CD4-positive, CD25-positive, alpha-beta regulatory T cell (primary cell): ENCODE data around the gene CNRIP1. TPM values are rescaled to one million over a fixed set of nuclear protein-coding genes. Genes with fewer than 3 reads are reported as not detected.

Source experiments
- ATAC-seq, 2 donors: fragments of 150-1000 bp; cut with Tn5 transposase; one replicate each; pipeline ENCODE4 v1.10.0; 2021; ENCODE audit warnings: low read depth in 2 of 2, moderate number of reproducible peaks in 2 of 2, moderate library complexity in 1 of 2
- DNase-seq, 3 donors: peaks; one replicate each; pipeline versions ENCODE4 v3.0.0 to v3.0.0-alpha.2; 2012 to 2022; ENCODE audit warnings: mixed read lengths in 1 of 3
- H3K27ac ChIP-seq: one replicate; pipeline ENCODE4 v1.7.0; 2013; ENCODE audit warnings: mild to moderate bottlenecking, low read length; ENCODE audit not compliant: insufficient read depth, poor library complexity, severe bottlenecking
- H3K27me3 ChIP-seq: one replicate; pipeline ENCODE4 v1.7.0; 2013; ENCODE audit warnings: low read length; ENCODE audit not compliant: control insufficient read depth, insufficient read depth
- H3K36me3 ChIP-seq: one replicate; pipeline ENCODE4 v1.7.0; 2013; ENCODE audit warnings: mild to moderate bottlenecking, low read length, moderate library complexity; ENCODE audit not compliant: control insufficient read depth, insufficient read depth
- H3K4me1 ChIP-seq: 2 replicates; pipeline ENCODE4 v1.7.0; 2013; ENCODE audit warnings: mild to moderate bottlenecking, low read length; ENCODE audit not compliant: insufficient read depth, control insufficient read depth, poor library complexity, severe bottlenecking
- H3K4me3 ChIP-seq: one replicate; pipeline ENCODE4 v1.7.0; 2013; ENCODE audit warnings: low read depth, mild to moderate bottlenecking, low read length, moderate library complexity
- H3K9me3 ChIP-seq, 2 experiments: 1 replicate in 1 of 2; 2 replicates in 1 of 2; pipeline ENCODE4 v1.7.0; 2013; ENCODE audit warnings: low read length in 2 of 2, mild to moderate bottlenecking in 1 of 2, moderate library complexity in 1 of 2; ENCODE audit not compliant: control insufficient read depth in 2 of 2
- H3K27ac Mint-ChIP-seq, 3 donors: one replicate each; pipeline ENCODE4 v1.8.0; 2020 to 2022; ENCODE audit warnings: mild to moderate bottlenecking in 3 of 3, mixed read lengths in 3 of 3, moderate library complexity in 2 of 3
- H3K27me3 Mint-ChIP-seq: one replicate; pipeline ENCODE4 v1.8.0; 2022; ENCODE audit warnings: mild to moderate bottlenecking, mixed read lengths
- H3K36me3 Mint-ChIP-seq: one replicate; pipeline ENCODE4 v1.8.0; 2020; ENCODE audit warnings: mixed read lengths
- H3K4me1 Mint-ChIP-seq, 4 donors: one replicate each; pipeline ENCODE4 v1.8.0; 2020 to 2022; ENCODE audit warnings: mixed read lengths in 4 of 4, mild to moderate bottlenecking in 1 of 4
- H3K4me3 Mint-ChIP-seq, 4 donors: one replicate each; pipeline ENCODE4 v1.8.0; 2020 to 2022; ENCODE audit warnings: mild to moderate bottlenecking in 4 of 4, mixed read lengths in 4 of 4, moderate library complexity in 3 of 4
- H3K9me3 Mint-ChIP-seq, 7 donors: one replicate each; pipeline ENCODE4 v1.8.0; 2020 to 2022; ENCODE audit warnings: mixed read lengths in 7 of 7, mild to moderate bottlenecking in 3 of 7, moderate library complexity in 2 of 7
- polyA plus RNA-seq, 4 donors: library from polyadenylated mRNA; unstranded; fragments of 300-500 nt; fragmentation: Illumina TruSeq; gene quantifications; one replicate each; pipeline ENCODE4 v1.2.3, GENCODE V29; 2021
- total RNA-seq: library from RNA; stranded (reverse); gene quantifications from one replicate; pipeline ENCODE4 v1.2.3, GENCODE V29; 2022

Gene CNRIP1
- total and polyA plus RNA-seq, 5 donors from 2014 or later, result 0.22 TPM; not detected in 4

DNA sequence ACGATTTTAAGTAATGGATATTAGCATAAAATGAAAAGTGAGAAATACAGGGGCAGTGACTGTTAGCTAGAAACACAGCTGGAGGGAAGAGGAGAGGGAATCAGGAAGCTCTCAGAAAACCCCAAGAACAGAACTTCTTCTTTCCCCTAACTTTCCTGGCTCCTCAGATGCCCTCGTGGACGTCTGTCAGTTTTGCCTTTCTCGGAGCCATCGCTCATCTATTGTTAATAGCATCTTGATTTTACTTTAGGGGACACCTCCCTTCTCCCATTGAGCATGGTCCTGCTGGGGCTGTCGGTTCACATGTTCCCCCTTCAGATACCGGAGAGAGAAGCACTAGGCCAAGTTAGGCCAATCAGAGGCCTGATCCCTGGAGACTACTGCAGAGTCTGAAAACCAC is 43.0 kb upstream of the CNRIP1 start:
- Histone ChIP-seq H3K27ac (no peak overlapping the region), H3K4me3 (no peak overlapping the region), H3K9me3 (no peaks in the 10 kb centered on the region), H3K36me3 (no peaks in the 10 kb centered on the region), H3K4me1 (no peaks in the 10 kb centered on the region), H3K27me3 (no peaks in the 10 kb centered on the region)
- no peak for ATAC-seq
- Mint-ChIP-seq H3K27me3 (no peaks in the 10 kb centered on the region), H3K36me3 (no peaks in the 10 kb centered on the region), H3K4me1 (peaks cover 5 to 13% (median 10%) of the 10 kb centered on the region in 4 donors), H3K4me3 (no peak overlapping the region), H3K9me3 (no peaks in the 10 kb centered on the region), H3K27ac (peak overlapping the region in 1 of 3 donors; percentile 7)
- DNase-seq, result no peak

DNA sequence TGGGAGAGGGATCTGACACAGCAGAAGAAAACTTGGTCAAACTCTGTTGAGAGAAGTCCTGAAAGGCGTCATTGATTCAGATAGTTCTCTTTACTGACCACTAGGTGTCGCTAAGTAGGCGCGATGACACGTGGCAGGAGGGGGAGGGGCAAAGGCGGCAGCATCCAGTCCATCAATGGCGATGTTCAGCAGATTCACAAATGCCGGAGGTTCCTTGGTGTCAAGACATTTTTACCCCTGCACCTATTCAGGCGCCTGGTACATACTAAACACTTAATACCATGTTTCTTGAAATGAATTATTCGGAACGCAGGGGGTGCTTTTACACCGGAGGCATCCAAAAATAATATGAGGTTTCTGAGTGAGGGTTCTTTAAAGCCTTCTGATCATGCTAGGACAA is 42.3 kb upstream of the CNRIP1 start:
- no peaks in the 10 kb centered on the region for H3K27me3 Mint-ChIP-seq
- peak overlapping the region; percentile 65 for H3K4me3 ChIP-seq
- no peak overlapping the region for H3K27ac ChIP-seq
- no peaks in the 10 kb centered on the region for H3K4me1 ChIP-seq
- peak overlapping the region; percentile 12 to 52 (median 18) for H3K27ac Mint-ChIP-seq
- peaks cover 5 to 13% (median 10%) of the 10 kb centered on the region in 4 donors for H3K4me1 Mint-ChIP-seq
- no peaks in the 10 kb centered on the region for H3K36me3 Mint-ChIP-seq
- H3K9me3 Mint-ChIP-seq, result no peaks in the 10 kb centered on the region
- H3K9me3 ChIP-seq, result no peaks in the 10 kb centered on the region
- DNase-seq (peak; percentile 67 to 84 (median 82)), ATAC-seq (peak; percentile 90 to 92)
- no peaks in the 10 kb centered on the region for H3K27me3 ChIP-seq
- peak overlapping the region; percentile 4 to 80 (median 54) for H3K4me3 Mint-ChIP-seq
- H3K36me3 ChIP-seq, result no peaks in the 10 kb centered on the region

- Histone ChIP-seq H3K27ac (no peak overlapping the region), H3K27me3 (no peaks in the 10 kb centered on the region), H3K9me3 (no peaks in the 10 kb centered on the region), H3K4me3 (no peak overlapping the region), H3K4me1 (no peaks in the 10 kb centered on the region), H3K36me3 (no peaks in the 10 kb centered on the region)
- no peaks in the 10 kb centered on the region for H3K9me3 Mint-ChIP-seq
- no peak overlapping the region for H3K27ac Mint-ChIP-seq
- no peak overlapping the region for H3K4me3 Mint-ChIP-seq
- peaks cover 6% of the 10 kb centered on the region for H3K27me3 Mint-ChIP-seq
- ATAC-seq (no peak), DNase-seq (no peak)
- H3K36me3 Mint-ChIP-seq, result no peaks in the 10 kb centered on the region
- H3K4me1 Mint-ChIP-seq, result peaks cover 5 to 13% (median 10%) of the 10 kb centered on the region in 4 donors
Observed at GRCh38 chr2:68359889-68360288, 40.1 kb upstream of the CNRIP1 start.

DNA sequence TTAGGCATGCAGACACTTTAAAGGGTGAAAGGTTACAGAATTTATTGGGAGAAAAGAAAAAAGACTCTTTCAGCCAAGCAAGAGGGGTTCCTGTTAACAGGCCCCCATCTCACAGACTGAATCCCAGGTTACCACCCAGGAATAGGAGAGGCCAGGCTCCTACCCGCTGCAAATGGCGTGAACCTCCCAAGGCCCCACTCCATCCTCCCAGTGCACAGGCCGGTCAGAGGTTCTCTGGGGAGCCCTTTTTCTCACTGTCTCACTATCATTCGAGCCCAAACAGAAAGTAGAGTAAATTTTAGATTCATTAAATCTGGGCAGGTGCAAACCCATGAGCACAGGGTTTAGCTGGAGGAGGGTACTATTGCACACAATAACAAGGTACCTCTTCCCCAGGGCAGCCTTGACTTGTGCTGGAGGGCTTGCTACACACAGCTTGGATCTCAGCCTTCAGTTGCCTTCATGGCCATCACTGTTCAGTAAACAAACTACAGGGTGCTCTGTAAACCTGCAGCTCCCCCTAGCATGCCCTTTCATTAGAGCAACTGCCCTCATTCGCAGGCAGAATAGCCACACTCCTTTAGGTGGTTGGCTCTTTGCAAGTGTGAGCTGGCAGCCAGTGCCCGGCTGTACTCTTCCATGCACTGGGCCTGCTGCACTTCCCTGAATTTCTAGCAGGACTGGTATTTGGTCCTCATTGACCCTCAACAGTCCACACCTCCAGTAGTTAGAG is 38.0 kb upstream of the CNRIP1 start:
- peak in 1 of 2 donors; percentile 25 for ATAC-seq
- H3K27ac Mint-ChIP-seq, result no peak overlapping the region

GRCh38 chr2:68356599-68357239 is 37.0 kb upstream of the CNRIP1 start:
- ATAC-seq (no peak), DNase-seq (no peak)
- H3K9me3 ChIP-seq, result no peaks in the 10 kb centered on the region
- H3K4me3 ChIP-seq, result no peak overlapping the region
- H3K27me3 ChIP-seq, result no peaks in the 10 kb centered on the region
- H3K4me1 ChIP-seq, result no peaks in the 10 kb centered on the region
- H3K27me3 Mint-ChIP-seq, result peaks cover 6% of the 10 kb centered on the region
- H3K9me3 Mint-ChIP-seq, result no peaks in the 10 kb centered on the region
- H3K27ac Mint-ChIP-seq, result no peak overlapping the region
- H3K4me3 Mint-ChIP-seq, result no peak overlapping the region
- H3K27ac ChIP-seq, result no peak overlapping the region
- H3K36me3 Mint-ChIP-seq, result no peaks in the 10 kb centered on the region
- peaks cover 0 to 3% (median under 1%) of the 10 kb centered on the region in 4 donors for H3K4me1 Mint-ChIP-seq
- H3K36me3 ChIP-seq, result no peaks in the 10 kb centered on the region

More for the DNA sequence above, 38.0 kb upstream of the CNRIP1 start:
- Histone ChIP-seq H3K36me3 (no peaks in the 10 kb centered on the region), H3K27ac (no peak overlapping the region), H3K4me1 (no peaks in the 10 kb centered on the region), H3K27me3 (no peaks in the 10 kb centered on the region), H3K4me3 (no peak overlapping the region), H3K9me3 (no peaks in the 10 kb centered on the region)
- Mint-ChIP-seq H3K4me3 (no peak overlapping the region), H3K27me3 (peaks cover 6% of the 10 kb centered on the region), H3K36me3 (no peaks in the 10 kb centered on the region), H3K4me1 (peaks cover 5 to 11% (median 9%) of the 10 kb centered on the region in 4 donors), H3K9me3 (no peaks in the 10 kb centered on the region)
- peak in 1 of 3 donors; percentile 18 for DNase-seq

- Mint-ChIP-seq H3K4me3 (no peak overlapping the region), H3K4me1 (no peaks in the 10 kb centered on the region), H3K27me3 (peaks cover 31% of the 10 kb centered on the region), H3K27ac (no peak overlapping the region), H3K36me3 (no peaks in the 10 kb centered on the region), H3K9me3 (peaks cover 0 to 4% (median 0%) of the 10 kb centered on the region in 7 donors)
- Histone ChIP-seq H3K36me3 (no peaks in the 10 kb centered on the region), H3K27ac (no peak overlapping the region), H3K27me3 (peaks cover 7% of the 10 kb centered on the region), H3K9me3 (no peaks in the 10 kb centered on the region), H3K4me1 (no peaks in the 10 kb centered on the region), H3K4me3 (no peak overlapping the region)
- DNase-seq, result no peak
- ATAC-seq, result no peak
Observed at GRCh38 chr2:68352651-68353391, 33.1 kb upstream of the CNRIP1 start.

- no peaks in the 10 kb centered on the region for H3K9me3 ChIP-seq
- H3K4me3 Mint-ChIP-seq, result no peak overlapping the region
- H3K27me3 ChIP-seq, result peaks cover 11% of the 10 kb centered on the region
- H3K36me3 Mint-ChIP-seq, result no peaks in the 10 kb centered on the region
- peaks cover 0 to 4% (median 0%) of the 10 kb centered on the region in 7 donors for H3K9me3 Mint-ChIP-seq
- no peaks in the 10 kb centered on the region for H3K4me1 ChIP-seq
- no peak overlapping the region for H3K4me3 ChIP-seq
- H3K4me1 Mint-ChIP-seq, result no peaks in the 10 kb centered on the region
- H3K27ac ChIP-seq, result no peak overlapping the region
- DNase-seq (no peak), ATAC-seq (no peak)
- peaks cover 38% of the 10 kb centered on the region for H3K27me3 Mint-ChIP-seq
- no peak overlapping the region for H3K27ac Mint-ChIP-seq
- no peaks in the 10 kb centered on the region for H3K36me3 ChIP-seq
Observed at GRCh38 chr2:68351997-68352396, 32.2 kb upstream of the CNRIP1 start.
